Measurements from ENCODE around the gene KDM4D. TPM values are rescaled to one million over a fixed set of nuclear protein-coding genes. Genes with fewer than 3 reads are reported as not detected.

KDM4D gene
- total RNA-seq, 1 experiment from 2014 or later: 2.4 TPM

- TF ChIP-seq ZNF671 (CRISPR knock-in tag; IDR thresholded peaks at IDR 0.05) (no peak), TEAD1 (CRISPR knock-in tag; IDR thresholded peaks at IDR 0.05) (no peak), HMGA2 (CRISPR knock-in tag; IDR thresholded peaks at IDR 0.05) (no peak), CDX4 (CRISPR knock-in tag; IDR thresholded peaks at IDR 0.05; ENCODE audit: borderline replicate concordance) (no peak), SMAD4 (CRISPR knock-in tag; IDR thresholded peaks at IDR 0.05) (no peak), ZSCAN18 (CRISPR knock-in tag; IDR thresholded peaks at IDR 0.05) (no peak), E2F5 (CRISPR knock-in tag; IDR thresholded peaks at IDR 0.05) (no peak), JUN (CRISPR knock-in tag; IDR thresholded peaks at IDR 0.05) (no peak), NFATC4 (CRISPR knock-in tag; IDR thresholded peaks at IDR 0.05) (no peak), ZNF121 (CRISPR knock-in tag; IDR thresholded peaks at IDR 0.05) (no peak), SOX15 (CRISPR knock-in tag; IDR thresholded peaks at IDR 0.05) (no peak), ERG (CRISPR knock-in tag; IDR thresholded peaks at IDR 0.05) (no peak), MXD4 (CRISPR knock-in tag; IDR thresholded peaks at IDR 0.05; ENCODE audit: borderline replicate concordance) (no peak)
- TF ChIP-seq, protein P1, sequence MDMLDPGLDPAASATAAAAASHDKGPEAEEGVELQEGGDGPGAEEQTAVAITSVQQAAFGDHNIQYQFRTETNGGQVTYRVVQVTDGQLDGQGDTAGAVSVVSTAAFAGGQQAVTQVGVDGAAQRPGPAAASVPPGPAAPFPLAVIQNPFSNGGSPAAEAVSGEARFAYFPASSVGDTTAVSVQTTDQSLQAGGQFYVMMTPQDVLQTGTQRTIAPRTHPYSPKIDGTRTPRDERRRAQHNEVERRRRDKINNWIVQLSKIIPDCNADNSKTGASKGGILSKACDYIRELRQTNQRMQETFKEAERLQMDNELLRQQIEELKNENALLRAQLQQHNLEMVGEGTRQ (CRISPR knock-in tag; IDR thresholded peaks at IDR 0.05): no peak
- TF ChIP-seq, protein P2, sequence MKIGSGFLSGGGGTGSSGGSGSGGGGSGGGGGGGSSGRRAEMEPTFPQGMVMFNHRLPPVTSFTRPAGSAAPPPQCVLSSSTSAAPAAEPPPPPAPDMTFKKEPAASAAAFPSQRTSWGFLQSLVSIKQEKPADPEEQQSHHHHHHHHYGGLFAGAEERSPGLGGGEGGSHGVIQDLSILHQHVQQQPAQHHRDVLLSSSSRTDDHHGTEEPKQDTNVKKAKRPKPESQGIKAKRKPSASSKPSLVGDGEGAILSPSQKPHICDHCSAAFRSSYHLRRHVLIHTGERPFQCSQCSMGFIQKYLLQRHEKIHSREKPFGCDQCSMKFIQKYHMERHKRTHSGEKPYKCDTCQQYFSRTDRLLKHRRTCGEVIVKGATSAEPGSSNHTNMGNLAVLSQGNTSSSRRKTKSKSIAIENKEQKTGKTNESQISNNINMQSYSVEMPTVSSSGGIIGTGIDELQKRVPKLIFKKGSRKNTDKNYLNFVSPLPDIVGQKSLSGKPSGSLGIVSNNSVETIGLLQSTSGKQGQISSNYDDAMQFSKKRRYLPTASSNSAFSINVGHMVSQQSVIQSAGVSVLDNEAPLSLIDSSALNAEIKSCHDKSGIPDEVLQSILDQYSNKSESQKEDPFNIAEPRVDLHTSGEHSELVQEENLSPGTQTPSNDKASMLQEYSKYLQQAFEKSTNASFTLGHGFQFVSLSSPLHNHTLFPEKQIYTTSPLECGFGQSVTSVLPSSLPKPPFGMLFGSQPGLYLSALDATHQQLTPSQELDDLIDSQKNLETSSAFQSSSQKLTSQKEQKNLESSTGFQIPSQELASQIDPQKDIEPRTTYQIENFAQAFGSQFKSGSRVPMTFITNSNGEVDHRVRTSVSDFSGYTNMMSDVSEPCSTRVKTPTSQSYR (CRISPR knock-in tag; IDR thresholded peaks at IDR 0.05): no peak
- TF ChIP-seq, protein P3, sequence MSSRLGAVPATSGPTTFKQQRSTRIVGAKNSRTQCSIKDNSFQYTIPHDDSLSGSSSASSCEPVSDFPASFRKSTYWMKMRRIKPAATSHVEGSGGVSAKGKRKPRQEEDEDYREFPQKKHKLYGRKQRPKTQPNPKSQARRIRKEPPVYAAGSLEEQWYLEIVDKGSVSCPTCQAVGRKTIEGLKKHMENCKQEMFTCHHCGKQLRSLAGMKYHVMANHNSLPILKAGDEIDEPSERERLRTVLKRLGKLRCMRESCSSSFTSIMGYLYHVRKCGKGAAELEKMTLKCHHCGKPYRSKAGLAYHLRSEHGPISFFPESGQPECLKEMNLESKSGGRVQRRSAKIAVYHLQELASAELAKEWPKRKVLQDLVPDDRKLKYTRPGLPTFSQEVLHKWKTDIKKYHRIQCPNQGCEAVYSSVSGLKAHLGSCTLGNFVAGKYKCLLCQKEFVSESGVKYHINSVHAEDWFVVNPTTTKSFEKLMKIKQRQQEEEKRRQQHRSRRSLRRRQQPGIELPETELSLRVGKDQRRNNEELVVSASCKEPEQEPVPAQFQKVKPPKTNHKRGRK (CRISPR knock-in tag; IDR thresholded peaks at IDR 0.05; ENCODE audit: borderline replicate concordance): no peak
- TF ChIP-seq, protein P4, sequence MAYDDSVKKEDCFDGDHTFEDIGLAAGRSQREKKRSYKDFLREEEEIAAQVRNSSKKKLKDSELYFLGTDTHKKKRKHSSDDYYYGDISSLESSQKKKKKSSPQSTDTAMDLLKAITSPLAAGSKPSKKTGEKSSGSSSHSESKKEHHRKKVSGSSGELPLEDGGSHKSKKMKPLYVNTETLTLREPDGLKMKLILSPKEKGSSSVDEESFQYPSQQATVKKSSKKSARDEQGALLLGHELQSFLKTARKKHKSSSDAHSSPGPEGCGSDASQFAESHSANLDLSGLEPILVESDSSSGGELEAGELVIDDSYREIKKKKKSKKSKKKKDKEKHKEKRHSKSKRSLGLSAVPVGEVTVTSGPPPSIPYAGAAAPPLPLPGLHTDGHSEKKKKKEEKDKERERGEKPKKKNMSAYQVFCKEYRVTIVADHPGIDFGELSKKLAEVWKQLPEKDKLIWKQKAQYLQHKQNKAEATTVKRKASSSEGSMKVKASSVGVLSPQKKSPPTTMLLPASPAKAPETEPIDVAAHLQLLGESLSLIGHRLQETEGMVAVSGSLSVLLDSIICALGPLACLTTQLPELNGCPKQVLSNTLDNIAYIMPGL (CRISPR knock-in tag; IDR thresholded peaks at IDR 0.05): no peak
- no peak for ATAC-seq
- Mint-ChIP-seq H3K36me3 (no peaks in the 10 kb centered on the region), H3K27ac (no peak overlapping the region), H3K9me3 (peaks cover 8% of the 10 kb centered on the region; the same call in 1 of the 2 replicates), H3K4me1 (no peaks in the 10 kb centered on the region), H3K27me3 (ENCODE audit: low read depth) (peaks cover 13% of the 10 kb centered on the region), H3K4me3 (no peak overlapping the region)
- POLR2A ChIA-PET: no interaction called here
- no peak for DNase-seq (ENCODE audit: low spot score)
- CTCF ChIA-PET: no interaction called here
Observed at GRCh38 chr11:95005642-95006041, 32.1 kb downstream of the KDM4D start.
